Prostate gland (tissue), 2 donors: Measurements from ENCODE around the gene CABLES2.

Experiments
- CTCF ChIP-seq, 4 experiments: fragments of 200-600 bp in 2 of 4; fragments of 450-650 bp in 2 of 4; sonication (generic) in 2 of 4; IDR thresholded peaks; 1 replicate in 3 of 4; 2 replicates in 1 of 4; pipeline ENCODE4 v1.5.1; 2016 to 2019; ENCODE audit warnings: antibody characterized with exemption in 4 of 4, mild to moderate bottlenecking in 2 of 4, moderate library complexity in 2 of 4
- POLR2A ChIP-seq: fragments of 450-650 bp; IDR thresholded peaks from one replicate; pipeline ENCODE4 v1.6.1; 2016; ENCODE audit warnings: antibody characterized with exemption, mild to moderate bottlenecking

GRCh38 chr20:62389601-62390087 lies 17.4 kb downstream of the CABLES2 start:
- TF ChIP-seq CTCF (IDR thresholded peaks at IDR 0.05): no peak
- TF ChIP-seq POLR2A: no peak
